Ishikawa (cell line): ENCODE measurements around the gene NR0B1.

Experiments used
- CEBPB ChIP-seq: IDR thresholded peaks from 2 replicates; pipeline ENCODE4 v1.6.1; 2012
- CREB1 ChIP-seq: IDR thresholded peaks from 2 replicates; pipeline ENCODE4 v1.6.1; 2012; ENCODE audit warnings: low read depth
- EGR1 ChIP-seq: IDR thresholded peaks from 2 replicates; pipeline ENCODE4 v1.6.1; 2012
- EP300 ChIP-seq: IDR thresholded peaks from 2 replicates; pipeline ENCODE4 v1.6.1; 2012; ENCODE audit warnings: borderline replicate concordance
- MAX ChIP-seq: IDR thresholded peaks from 2 replicates; pipeline ENCODE4 v1.6.1; 2012
- RAD21 ChIP-seq: IDR thresholded peaks from 2 replicates; pipeline ENCODE4 v1.6.1; 2012; ENCODE audit warnings: low read depth
- REST ChIP-seq: IDR thresholded peaks from 2 replicates; pipeline ENCODE4 v1.6.1; 2012; ENCODE audit warnings: low read depth, mild to moderate bottlenecking
- TAF1 ChIP-seq: IDR thresholded peaks from 2 replicates; pipeline ENCODE4 v1.6.1; 2012; ENCODE audit warnings: low read depth, mild to moderate bottlenecking
- TEAD4 ChIP-seq: IDR thresholded peaks from 2 replicates; pipeline ENCODE4 v1.6.1; 2012
- USF1 ChIP-seq: IDR thresholded peaks from 2 replicates; pipeline ENCODE4 v1.6.1; 2012
- YY1 ChIP-seq: IDR thresholded peaks from 2 replicates; pipeline ENCODE4 v1.6.1; 2012; ENCODE audit warnings: low read depth
- ZBTB7A ChIP-seq: IDR thresholded peaks from 2 replicates; pipeline ENCODE4 v1.6.1; 2012; ENCODE audit warnings: low read depth

- TF ChIP-seq CREB1 (no peak), EP300 (no peak), USF1 (no peak), YY1 (no peak), RAD21 (no peak), CEBPB (no peak), REST (no peak), TAF1 (no peak), ZBTB7A (no peak), MAX (no peak), EGR1 (no peak), TEAD4 (no peak)
These were observed 31.6 kb upstream of the NR0B1 start for GRCh38 chrX:30340753-30341152.
